HG03439 (cell line): ENCODE measurements around the gene ASIC5.

ENCODE experiments used
- ATAC-seq: cut with Tn5 transposase; IDR thresholded peaks from one replicate; pipeline ENCODE4 v1.9.1; 2021; ENCODE audit warnings: mild to moderate bottlenecking, moderate library complexity; ENCODE audit not compliant: unreplicated experiment

ASIC5 gene

DNA sequence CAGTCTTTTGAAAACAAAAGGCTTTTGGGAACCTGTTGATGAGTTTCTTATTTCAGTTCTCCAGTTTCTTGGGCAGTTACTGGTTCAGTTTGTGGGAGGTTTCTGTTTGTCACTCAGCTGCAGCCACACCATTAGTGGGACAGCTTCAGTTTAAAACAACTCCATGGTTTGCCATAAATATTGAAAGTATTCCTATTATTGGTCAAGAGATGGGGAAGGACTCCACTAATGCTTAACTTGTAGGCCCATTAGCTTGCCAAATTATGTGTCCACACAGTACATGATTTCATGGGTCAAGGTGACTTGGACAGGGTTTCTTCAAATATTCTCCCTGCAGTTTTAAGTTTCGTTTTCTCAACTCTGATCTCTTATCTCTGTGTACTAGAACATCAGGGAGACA, 15.5 kb upstream of the ASIC5 start:
- no peak for ATAC-seq

GRCh38 chr4:155879767-155880166, 13.7 kb upstream of the ASIC5 start:
- ATAC-seq, result no peak

GRCh38 chr4:155878611-155879010, 12.5 kb upstream of the ASIC5 start:
- ATAC-seq, result no peak

GRCh38 chr4:155877971-155878370, 11.9 kb upstream of the ASIC5 start:
- ATAC-seq, result no peak

- ATAC-seq, result no peak
Observed at GRCh38 chr4:155875878-155876277, 9.8 kb upstream of the ASIC5 start.

- ATAC-seq, result no peak
Observed at GRCh38 chr4:155855897-155856296, 10.2 kb downstream of the ASIC5 start.

DNA sequence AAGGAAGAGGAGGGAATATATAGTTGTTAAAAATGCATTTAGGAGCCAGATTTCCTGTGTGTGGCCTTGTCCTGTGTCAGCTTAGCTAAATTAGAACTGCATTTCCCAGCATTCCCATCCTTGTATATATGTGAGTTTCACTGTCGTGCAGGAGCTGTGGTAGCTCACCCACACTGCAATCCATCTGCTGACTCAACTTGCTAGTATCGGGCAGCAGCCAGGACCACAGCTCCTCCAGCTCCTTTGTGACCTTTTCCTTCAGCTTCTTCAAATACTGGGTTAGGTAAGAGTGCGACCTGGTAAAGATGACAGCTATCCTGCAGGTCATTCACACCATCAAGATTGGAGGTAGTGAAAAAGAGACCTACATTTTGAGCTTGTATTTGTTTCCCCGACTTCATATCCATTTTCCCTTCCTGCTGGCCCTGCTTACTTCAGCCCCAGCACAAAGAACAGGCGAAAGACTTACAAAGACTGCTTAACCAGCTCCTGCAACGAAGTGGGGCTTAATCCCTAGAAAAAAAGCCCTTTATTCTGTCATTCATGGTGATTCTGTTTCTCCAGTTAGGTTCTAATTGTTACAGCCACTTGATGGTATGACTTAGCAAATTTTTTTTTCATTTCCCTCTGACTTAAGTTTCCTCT, 11.4 kb downstream of the ASIC5 start:
- no peak for ATAC-seq

DNA sequence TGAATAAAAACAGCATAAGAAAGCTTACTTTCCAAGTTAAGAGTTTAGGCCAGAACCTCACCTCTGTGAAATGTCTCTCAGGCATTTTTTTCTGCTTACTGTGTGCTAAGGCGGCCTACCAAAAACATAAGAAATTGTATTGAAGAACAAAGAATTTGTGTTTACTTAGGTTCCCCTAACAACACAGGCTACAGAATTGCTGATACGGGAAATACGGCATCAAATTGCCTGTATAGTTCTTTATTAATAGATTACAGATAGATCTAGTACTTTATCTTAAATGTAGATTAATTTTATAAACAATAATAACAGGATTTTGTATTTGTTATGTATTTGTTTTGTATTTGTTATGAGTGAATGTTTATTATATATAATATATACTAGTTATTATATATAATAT, 12.9 kb downstream of the ASIC5 start:
- ATAC-seq, result no peak

DNA sequence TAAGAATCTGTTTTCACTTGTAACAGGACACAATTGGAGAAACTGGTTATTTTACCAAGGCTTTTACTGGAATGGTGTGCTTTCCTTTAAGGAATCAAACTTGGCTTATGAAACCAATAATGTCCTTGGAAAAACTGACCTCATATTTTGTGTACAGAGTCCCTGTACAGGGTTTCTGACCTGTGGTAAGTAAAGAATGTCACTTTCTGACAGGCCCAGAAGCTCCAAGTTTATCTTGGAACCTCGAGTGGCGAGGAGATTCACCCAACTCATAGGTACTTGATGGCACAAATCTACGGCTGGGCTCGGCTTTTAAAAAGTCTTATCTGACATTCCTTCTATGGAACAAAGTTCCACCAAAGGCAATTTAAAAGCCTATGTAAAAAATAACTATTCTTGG, 17.0 kb downstream of the ASIC5 start:
- no peak for ATAC-seq

GRCh38 chr4:155846929-155847328, 19.1 kb downstream of the ASIC5 start:
- no peak for ATAC-seq

DNA sequence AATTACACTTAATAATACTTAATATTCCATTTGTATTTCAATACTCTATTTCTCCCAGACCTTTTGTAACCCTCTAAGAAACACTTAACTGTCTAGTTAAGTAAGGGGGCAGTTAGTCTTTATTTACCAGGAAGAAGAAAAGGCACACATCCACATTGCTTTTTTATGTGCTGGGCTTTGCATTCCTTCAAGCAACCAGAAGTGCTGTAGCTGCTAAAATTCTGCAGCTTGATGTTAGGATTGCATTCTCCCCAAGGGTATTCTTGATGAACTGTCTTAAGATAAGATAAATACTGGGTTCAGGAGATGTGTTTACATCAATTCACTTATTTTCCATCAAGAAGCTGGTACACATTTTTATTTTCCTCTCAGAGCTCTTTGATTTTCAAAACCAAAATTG, 24.0 kb downstream of the ASIC5 start:
- ATAC-seq, result no peak

- ATAC-seq, result no peak
Observed at GRCh38 chr4:155837203-155837796, 28.8 kb downstream of the ASIC5 start.

DNA sequence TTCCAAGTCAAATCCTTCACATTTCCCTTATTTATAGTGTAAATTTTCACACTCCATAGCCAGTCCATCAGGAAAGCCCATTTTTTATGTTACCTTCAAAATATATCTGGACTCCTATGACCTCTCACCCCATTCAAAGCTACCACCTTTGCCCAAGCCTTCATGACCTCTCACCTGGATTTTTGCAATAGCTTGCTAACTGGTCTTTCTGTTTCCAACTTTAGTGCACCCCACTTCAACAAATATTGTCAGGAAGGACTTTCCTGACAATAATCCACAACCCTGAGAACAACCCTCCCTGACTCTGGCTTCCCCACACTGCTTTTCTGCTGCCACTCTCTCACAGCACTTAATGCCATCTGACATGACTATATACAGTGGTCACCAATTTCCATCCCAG, 33.4 kb downstream of the ASIC5 start:
- no peak for ATAC-seq

DNA sequence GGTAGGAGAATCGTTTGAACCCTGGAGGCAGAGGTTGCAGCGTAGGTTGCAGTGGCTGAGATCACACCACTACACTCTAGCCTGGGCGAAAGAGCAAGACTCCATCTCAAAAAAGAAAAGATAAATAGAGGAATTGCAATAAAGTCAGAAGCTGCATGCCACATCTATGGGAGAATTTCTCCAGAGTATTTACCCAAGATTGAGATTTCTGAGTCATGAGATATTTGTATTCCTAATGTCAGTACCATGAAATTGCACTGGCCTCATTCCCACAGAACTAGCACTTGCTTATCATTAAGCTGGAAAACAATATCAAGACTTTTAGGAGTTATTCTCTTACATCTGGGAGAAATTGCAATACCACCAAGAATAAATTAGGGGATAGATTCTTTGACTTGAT, 37.4 kb downstream of the ASIC5 start:
- ATAC-seq, result no peak

DNA sequence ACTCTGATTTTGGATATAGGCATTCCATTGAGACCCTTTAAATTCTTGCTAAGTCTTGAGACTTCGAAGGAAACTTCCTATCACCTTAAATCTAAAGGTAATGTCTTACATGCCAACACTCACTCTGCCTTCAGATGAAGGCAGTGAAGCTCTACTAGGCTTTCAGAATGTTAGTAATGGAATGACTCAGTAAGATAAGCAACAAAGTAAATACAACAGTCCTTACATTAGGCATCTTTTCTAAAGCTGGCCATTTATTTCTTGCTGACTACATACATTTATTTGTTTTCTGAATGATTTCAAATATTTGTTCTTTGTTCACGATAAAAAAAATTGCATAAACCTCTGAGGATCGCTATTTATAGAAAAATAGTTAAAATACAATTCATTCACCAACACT, 43.5 kb downstream of the ASIC5 start:
- no peak for ATAC-seq

DNA sequence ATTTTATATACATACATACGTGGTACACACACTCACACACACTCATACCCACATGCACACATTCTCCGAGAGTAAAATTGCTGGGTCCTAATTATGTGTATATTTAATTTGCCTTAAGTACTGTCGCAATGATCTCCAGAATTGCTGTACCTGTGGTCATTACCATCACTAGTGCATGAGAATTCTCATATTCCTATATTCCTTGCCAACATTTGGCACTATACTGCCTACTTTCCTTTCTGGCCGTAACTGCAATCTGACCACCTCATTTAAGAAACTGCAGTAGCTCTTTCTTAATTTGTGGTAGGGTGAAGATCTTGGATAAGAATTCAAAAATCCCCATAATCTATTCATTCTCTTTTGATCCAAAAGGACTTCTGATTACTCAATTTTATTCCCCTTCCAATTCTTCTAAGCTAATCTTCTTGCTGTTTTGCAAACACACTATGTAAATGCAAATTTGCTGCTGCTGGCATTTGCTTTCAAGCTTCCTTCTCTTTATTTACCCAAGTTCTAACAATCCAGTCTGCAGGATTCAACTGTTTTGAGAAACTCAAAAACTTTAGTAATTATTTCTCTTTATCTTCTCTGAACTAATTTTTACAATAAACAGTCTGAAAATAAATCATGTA, 45.1 kb downstream of the ASIC5 start:
- ATAC-seq, result no peak

- no peak for ATAC-seq
Observed at GRCh38 chr4:155819066-155819465, 47.0 kb downstream of the ASIC5 start.

DNA sequence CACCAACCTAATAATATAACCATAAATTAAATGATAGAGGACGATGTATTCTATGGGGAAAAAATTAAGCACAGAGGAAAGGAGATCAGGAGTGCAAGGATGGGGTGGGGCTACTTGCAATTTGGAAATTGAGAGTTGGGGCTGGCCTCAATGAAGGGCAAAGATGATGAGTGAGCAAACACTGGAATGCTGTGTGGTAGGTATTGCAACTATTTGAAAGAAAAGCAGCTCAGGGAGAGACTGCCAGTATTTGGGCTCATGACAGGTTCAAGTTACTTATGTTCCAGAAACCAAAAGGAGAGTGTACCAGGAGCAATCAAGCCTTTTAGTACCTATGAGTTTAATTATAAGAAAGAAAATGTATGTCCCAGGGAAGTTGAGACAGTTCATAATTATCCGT, 47.4 kb downstream of the ASIC5 start:
- ATAC-seq, result no peak

GRCh38 chr4:155811083-155811482, 55.0 kb downstream of the ASIC5 start:
- no peak for ATAC-seq

DNA sequence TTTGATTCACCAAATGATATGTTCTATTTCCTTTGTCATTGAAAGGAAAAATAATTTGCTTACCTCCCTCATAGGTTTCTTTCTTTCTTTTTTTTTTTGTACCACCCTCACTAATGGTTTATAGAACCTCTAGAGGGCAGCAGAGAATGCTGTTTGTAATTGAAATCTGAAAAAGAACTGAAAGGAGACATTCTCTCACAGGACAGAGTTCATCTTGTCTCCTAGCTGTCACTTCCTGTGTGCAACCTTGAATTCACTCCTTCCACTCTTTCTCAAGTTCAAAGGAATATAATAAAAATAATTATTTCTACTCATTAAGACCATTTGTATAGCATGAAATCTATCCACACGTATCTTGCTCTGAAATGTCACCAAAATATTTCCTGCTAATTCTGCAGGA, 56.2 kb downstream of the ASIC5 start:
- ATAC-seq, result peak; percentile 99

DNA sequence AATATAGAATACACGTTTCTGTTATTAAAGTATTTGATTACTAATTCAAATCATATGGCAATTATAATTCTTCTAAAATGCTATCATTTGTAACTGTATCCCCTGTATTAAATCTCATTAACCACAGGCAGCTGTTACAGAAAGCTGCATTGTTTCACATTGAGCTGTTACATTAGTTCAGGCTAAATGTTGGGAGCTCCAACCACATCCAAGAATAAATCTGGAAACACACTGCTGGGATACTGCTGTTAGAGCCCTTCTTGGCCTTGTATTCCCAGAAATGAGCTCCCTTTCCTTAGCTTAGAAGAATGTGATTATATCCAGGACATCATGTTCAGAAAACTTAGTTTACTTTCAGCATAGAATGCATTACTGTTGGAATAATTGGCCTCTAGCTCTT, 59.1 kb downstream of the ASIC5 start:
- no peak for ATAC-seq

DNA sequence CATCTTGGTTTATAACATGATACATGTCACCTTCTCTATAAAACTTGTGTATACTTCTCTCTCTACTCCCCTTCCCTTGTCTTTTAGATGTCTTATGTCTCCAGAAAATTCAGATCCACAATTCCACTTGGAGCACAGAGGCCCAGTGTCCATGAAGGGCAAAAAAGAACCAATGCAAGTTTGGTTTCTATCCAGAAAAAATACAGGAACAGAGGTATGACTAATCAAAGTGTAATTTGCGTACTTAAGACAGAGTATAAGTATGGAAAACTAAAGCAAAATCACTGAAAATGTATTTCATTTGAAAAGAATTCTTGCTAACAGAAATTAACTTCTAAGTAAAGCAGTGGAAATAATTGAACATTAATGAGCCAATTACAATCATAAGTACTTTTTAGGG, 61.1 kb downstream of the ASIC5 start:
- no peak for ATAC-seq
